ENCODE results near the gene ZNF26. TPM values are rescaled to one million over a fixed set of nuclear protein-coding genes. Genes with fewer than 3 reads are reported as not detected.

ZNF26 gene
- total and polyA plus RNA-seq, 2 of the 8 experiments (the other 6 are each of a cell fraction or from before 2014, with no cell fraction given) = 5.8 to 8.4 TPM

GRCh38 chr12:133037207-133038005, 51.2 kb downstream of the ZNF26 start, which contains the start of gene ZNF84 (continued):
- no peak for TF ChIP-seq CTCF (IDR thresholded peaks at IDR 0.05; ENCODE audit: control extremely low read depth in 1 of 3, insufficient read depth in 1 of 3, low read depth in 1 of 3, low read length in 3 of 3)
- peak; percentile 92 for TF ChIP-seq TAF1 (IDR thresholded peaks at IDR 0.05; ENCODE audit: low read depth, low read length)
- TF ChIP-seq EGR1 (IDR thresholded peaks at IDR 0.05; ENCODE audit: borderline replicate concordance, low read depth, low read length) = 0 out of 2 replicates have a peak, but pooled peaks have one; percentile 48
- peak in 1 of 2 experiments; percentile 81; a peak in 2 of 4 replicates for TF ChIP-seq SIN3A (conservative IDR thresholded peaks at IDR 0.05 in 1 of 2, IDR thresholded peaks at IDR 0.05 in 1 of 2; ENCODE audit: low read depth in 1 of 2, low read length in 2 of 2)
- 0 out of 2 replicates have a peak, but pooled peaks have one; percentile 4 for TF ChIP-seq SRF (IDR thresholded peaks at IDR 0.05; ENCODE audit: low read depth, low read length)
- TF ChIP-seq TAF7 (optimal IDR thresholded peaks at IDR 0.05; ENCODE audit: borderline replicate concordance, low read depth, low read length) = peak; percentile 81
- TF ChIP-seq GTF2F1 (IDR thresholded peaks at IDR 0.05; ENCODE audit: borderline replicate concordance, low read depth, low read length) = peak; percentile 63; the same call in 1 of the 2 replicates
- TF ChIP-seq PHF8 (conservative IDR thresholded peaks at IDR 0.05; ENCODE audit: low read depth, low read length) = peak; percentile 95
- TF ChIP-seq, protein P1, sequence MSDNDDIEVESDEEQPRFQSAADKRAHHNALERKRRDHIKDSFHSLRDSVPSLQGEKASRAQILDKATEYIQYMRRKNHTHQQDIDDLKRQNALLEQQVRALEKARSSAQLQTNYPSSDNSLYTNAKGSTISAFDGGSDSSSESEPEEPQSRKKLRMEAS (IDR thresholded peaks at IDR 0.05) = peak; percentile 98
- peak; percentile 75; the same call in 1 of the 2 replicates for TF ChIP-seq GABPA (IDR thresholded peaks at IDR 0.05; ENCODE audit: borderline replicate concordance, insufficient read depth, low read length)
- TF ChIP-seq JUND (IDR thresholded peaks at IDR 0.05; ENCODE audit: low read length) = peak; percentile 23; the same call in 1 of the 2 replicates
- peak; percentile 42; the same call in 1 of the 2 replicates for TF ChIP-seq NRF1 (IDR thresholded peaks at IDR 0.05; ENCODE audit: low read depth, low read length)
- TF ChIP-seq ASH2L (IDR thresholded peaks at IDR 0.05; ENCODE audit: low read length) = peak; percentile 85
- peak; percentile 81 for TF ChIP-seq POLR2AphosphoS5 (IDR thresholded peaks at IDR 0.05; ENCODE audit: low read depth, low read length)
- peak; percentile 87 for TF ChIP-seq E2F6 (IDR thresholded peaks at IDR 0.05)
- peak; percentile 60; the same call in 1 of the 2 replicates for TF ChIP-seq SIX5 (IDR thresholded peaks at IDR 0.05; ENCODE audit: low read depth, low read length)
- peak; percentile 26 to 74; a peak in 1 of 4 replicates for TF ChIP-seq HDAC2 (IDR thresholded peaks at IDR 0.05; ENCODE audit: borderline replicate concordance in 1 of 2, low read depth in 2 of 2, low read length in 2 of 2)
- TF ChIP-seq CREB1 (IDR thresholded peaks at IDR 0.05) = peak; percentile 31; the same call in 1 of the 2 replicates
- TF ChIP-seq POLR2A (IDR thresholded peaks at IDR 0.05; ENCODE audit: control extremely low read depth in 1 of 2, low read depth in 2 of 2, low read length in 2 of 2) = peak; percentile 66 to 88
- 0 out of 2 replicates have a peak, but pooled peaks have one; percentile 15 for TF ChIP-seq KDM1A (IDR thresholded peaks at IDR 0.05; ENCODE audit: borderline replicate concordance, low read length)

Data from H1 (cell line).